GM12892 (cell line): ENCODE measurements around the gene PRRX1.

Experiments used
- POLR2A ChIP-seq: IDR thresholded peaks from 2 replicates; pipeline ENCODE4 v1.6.1; 2011; ENCODE audit warnings: low read depth, low read length, control low read depth
- POLR2AphosphoS5 ChIP-seq: IDR thresholded peaks from 2 replicates; pipeline ENCODE4 v1.6.1; 2011; ENCODE audit warnings: low read depth, low read length, control low read depth
- TAF1 ChIP-seq: IDR thresholded peaks from 2 replicates; pipeline ENCODE4 v1.6.1; 2011; ENCODE audit warnings: low read depth, mild to moderate bottlenecking, control low read depth, low read length, borderline replicate concordance

DNA sequence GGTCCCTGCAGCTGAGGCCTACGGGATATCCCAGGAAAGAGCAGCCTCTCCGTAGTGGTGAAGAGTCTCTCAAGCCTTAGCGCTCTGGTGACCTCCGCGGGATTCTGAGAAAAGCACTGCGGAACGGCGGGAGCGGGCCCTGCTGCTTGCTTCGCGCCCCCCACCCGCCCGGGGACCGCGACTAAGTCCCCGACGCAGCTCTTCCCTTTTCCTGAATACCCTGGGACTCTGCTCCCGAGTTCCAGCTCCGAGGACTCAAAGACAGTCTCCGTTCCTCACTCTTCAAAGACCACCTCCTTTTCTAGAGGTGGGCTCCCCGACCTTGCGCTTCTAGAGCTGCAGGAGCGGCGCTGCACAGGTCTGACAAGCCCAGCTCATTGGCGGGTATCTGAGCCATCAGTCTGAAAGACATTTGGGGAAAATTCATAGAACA is 3.6 kb upstream of the PRRX1 start:
- TF ChIP-seq TAF1 (no peak), POLR2A (no peak), POLR2AphosphoS5 (no peak)
